Retina (tissue), 1 donor: ENCODE results near the gene PAOX.
A peak's percentile ranks its signal among the peaks of the same experiment; 100 is the strongest.

Experiments
- DNase-seq: peaks from one replicate; pipeline ENCODE4 v3.0.0-alpha.2; 2016

The PAOX gene

DNA sequence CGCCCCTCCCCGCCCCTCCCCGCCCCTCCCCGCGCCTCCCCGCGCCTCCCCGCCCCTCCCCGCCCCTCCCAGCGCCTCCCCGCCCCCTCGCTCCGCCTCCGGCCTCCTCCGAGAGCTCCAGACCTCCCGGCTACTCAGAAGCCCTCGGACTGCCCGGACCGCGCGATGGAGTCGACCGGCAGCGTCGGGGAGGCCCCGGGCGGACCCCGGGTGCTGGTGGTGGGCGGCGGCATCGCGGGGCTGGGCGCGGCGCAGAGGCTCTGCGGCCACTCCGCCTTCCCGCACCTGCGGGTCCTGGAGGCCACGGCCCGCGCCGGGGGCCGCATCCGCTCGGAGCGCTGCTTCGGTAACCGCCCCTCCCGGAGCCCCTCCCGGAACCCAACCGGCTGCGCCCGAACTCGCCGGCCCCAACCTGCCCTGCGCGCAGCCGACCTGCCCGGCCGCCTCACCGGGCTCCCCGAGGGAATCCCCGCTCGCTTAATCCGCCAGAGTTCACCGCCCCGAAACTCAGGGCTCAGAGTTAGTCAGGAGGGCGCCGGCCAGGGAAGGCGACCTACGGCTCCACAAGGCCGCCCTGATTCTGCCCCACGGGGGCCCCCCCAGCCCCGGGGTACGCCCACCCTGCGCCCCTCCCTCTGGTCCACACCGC is at the start of gene PAOX:
TSS of gene PAOX (plus strand) at position 111 of the 649 bp plus-strand sequence. CDS start at position 166, 55 bp downstream.
- DNase-seq: peak; percentile 76

- DNase-seq: peak; percentile 92
Observed at GRCh38 chr10:133329491-133330202, 49.4 kb upstream of the PAOX start.

DNA sequence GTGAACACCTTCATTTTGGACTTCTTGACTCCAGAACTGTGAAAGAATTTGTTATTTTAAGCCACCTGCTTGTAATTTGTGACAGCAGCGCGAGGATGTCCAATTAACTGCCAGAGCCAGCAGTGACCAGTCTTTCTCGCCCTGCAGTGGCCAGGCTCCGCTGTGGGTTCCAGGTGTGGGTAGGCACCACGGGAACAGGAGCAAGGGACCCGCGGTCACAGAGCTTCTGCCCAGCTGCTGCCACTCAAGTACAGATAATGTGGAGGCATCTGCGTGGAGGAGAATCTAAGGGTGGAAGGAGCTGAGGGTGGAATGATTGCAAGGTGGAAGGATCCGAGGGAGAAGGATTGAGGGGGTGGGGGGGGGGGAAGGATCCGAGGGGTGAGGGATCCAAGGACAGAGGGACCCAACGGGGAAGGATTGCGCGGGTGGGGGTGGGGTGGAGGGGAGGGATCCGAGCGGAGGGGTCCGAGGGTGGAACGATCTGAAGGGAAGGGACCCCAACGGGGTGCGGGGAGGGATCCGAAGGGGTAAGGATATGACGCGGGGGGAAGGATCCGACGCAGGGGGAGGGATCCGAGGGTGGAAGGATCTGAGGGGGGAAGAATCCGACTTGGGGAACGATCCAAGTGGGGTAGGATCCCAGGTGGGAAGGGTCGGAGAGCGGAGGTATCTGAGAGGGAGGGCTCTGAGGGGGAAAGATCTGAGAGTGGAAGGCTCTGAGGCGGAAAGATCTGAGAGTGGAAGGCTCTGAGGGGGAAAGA is 45.9 kb upstream of the PAOX start:
- no peak for DNase-seq

DNA sequence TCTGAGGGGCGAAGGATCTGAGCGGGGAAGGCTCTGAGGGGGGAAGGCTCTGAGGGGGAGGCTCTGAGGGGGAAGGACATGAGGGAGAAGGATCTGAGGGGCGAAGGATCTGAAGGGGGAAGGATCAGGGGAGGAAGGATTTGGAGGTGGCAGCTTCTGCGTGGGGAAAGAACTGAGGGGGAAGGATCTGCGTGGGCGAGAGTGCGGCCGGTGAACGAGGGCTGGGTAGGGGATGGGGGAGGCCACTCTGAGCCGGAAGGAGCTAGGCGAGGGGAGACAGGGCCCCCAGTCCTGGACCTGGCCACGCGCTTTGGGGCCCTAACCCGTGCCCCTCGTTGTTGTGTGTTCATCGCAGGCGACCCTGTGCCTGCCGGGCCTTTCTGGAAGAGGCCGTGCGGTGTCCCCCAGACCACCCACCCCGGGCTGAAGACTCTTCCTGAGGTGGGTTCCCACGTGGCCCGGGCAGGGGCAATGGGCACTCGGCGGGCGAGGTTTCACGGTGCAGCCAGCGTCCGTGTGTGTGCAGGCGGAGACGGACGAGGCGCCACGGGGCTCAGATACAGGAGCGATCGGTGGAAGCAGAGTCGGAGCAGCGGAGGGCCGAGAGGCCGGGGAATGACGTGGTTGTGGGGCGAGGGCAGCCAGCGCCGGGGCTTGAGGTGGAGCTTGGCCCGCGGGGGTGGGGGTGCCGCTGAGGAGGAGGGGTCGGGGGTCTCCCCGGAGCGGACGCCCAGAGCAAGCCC is 44.4 kb upstream of the PAOX start:
- DNase-seq: no peak

GRCh38 chr10:133335246-133336117 is 43.6 kb upstream of the PAOX start:
- DNase-seq: peak; percentile 78

- DNase-seq: no peak
Observed at GRCh38 chr10:133336118-133336576, 42.9 kb upstream of the PAOX start.

- DNase-seq: peak; percentile 82
Observed at GRCh38 chr10:133336577-133337369, 42.3 kb upstream of the PAOX start, which contains the start of gene CALY. CALY (minus strand) TSS chr10:133336896; CDS start chr10:133328989, 7,907 bp downstream.

DNA sequence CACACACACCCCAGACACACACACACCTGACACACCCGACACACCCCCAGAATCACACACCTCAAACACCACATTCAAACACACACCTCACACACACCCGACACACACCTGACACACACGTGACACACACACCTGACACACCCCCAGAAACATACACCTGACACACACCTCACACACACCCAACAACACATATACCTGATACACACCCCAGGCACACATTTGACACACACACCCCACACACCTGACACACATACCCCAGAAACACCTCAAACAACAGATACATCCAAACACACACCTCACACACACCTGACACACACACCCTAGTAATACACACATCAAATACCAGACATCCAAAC is 41.7 kb upstream of the PAOX start:
- DNase-seq: no peak

GRCh38 chr10:133338080-133339071 is 40.7 kb upstream of the PAOX start:
- DNase-seq: no peak

DNA sequence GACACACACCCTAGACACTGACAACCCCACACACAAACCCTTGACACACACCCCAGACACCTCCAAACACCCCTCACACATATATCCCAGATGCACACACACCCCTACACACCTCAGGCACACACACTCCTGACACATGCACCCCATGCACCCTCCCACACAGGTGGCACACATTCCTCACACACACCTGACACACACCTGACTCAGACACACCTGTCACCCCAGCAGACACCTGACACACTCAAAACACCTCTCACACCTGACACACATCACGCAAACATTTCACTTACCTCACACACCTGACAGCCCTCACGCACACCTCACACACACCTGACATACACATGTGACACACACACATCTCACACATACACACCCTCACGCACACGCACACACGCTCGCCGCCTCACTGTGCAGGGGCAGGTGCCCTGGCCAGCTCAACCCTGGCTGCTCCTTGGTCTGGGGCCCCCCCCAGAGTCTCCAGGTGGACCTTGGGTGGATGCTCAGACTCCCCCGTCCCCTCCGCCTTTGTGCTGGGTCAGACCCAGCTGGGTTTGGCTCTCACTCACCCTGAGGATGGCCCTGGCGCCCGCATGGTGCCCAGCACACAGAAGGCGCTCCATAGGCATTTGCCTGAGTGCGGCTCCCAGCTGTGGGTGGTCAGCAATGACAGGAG is 39.2 kb upstream of the PAOX start:
- no peak for DNase-seq

GRCh38 chr10:133341983-133342382 is 37.1 kb upstream of the PAOX start:
- no peak for DNase-seq

GRCh38 chr10:133342942-133343341 is 36.1 kb upstream of the PAOX start:
- no peak for DNase-seq

DNA sequence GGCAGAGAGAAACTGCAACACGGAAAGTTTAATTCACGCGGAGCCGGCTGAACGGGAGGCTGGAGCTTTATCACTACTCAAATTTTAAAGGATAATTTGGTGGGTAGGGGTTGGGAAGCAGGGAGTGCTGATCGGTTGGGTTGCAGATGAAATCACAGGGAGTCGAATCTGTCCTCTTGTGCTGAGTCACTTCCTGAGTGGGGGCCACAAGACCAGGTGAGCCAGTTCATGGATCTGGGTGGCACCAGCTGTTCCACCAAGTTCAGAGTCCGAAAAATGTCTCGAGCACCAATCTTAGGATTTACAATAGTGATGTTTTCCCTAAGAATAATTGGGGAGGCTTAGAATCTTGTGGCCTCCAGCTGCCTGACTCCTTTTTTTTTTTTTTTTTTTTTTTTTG is 35.5 kb upstream of the PAOX start:
- DNase-seq: no peak

- no peak for DNase-seq
Observed at GRCh38 chr10:133344236-133344635, 34.8 kb upstream of the PAOX start.

- no peak for DNase-seq
Observed at GRCh38 chr10:133346413-133346812, 32.6 kb upstream of the PAOX start.

DNA sequence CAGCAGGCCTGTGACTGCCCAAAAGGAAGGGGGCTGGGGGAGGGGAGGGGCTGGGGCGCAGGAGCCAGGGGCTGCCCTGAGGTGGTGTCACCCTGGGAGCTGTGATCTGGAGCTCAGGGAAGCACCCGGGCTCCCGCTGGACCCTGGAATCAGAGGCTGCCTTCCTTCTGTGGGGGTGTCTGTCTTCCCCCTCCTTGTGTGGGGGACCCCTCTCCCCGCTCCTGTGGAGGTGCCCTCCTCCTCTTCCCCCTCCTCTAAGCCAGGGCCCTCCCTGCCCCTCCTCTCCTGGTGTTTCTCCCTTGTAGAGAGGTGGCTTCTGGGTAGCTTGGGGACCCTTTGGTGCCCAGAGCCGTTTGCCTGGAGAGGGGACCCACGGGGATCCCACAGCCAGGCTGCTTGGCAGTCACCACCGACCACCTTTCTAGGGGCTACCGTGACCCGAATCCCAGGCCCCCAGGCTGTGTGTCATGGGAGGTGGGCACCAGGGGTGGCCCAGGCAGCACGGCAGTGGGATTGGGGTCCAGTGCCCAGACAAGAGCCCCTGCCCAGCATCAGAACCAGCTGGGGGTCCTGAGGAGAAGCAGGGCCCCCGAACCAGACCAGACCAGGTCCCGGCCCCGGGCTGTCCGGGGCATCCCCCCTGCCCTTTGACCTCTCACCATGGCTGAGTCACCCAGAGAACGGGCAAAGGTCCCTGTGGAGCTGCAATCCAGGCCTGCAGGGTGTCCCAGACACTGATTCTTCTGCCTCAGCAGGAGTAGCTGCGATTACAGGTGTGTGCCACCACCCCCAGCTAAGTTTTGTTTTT is 31.1 kb upstream of the PAOX start:
- DNase-seq: no peak

DNA sequence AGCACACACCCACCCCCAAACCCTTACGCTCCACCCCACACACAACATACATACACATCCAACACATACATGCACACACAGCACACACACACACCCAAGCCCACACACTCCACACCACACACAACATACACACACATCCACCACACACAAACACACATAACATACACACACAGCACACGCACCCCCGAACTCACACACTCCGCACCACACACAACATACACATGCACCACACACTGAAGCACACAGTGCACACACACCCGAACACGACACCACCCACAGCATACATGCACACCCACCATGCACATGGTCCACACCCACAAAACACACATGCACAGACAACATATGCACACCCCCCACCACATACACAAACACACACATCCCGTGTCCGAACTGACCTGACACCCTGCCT is 29.9 kb upstream of the PAOX start:
- DNase-seq: no peak

GRCh38 chr10:133349577-133350011 is 29.5 kb upstream of the PAOX start:
- DNase-seq: no peak
